ENCODE measurements around the gene RAB11FIP4. TPM values are rescaled to one million over a fixed set of nuclear protein-coding genes. Genes with fewer than 3 reads are reported as not detected.
A peak's percentile ranks its signal among the peaks of the same experiment; 100 is the strongest.

The RAB11FIP4 gene
- total and polyA plus RNA-seq, 2 donors, result 5.3 to 9.2 TPM

- 96% methylated on average over 8 of the region's 8 CpGs for WGBS
- Histone ChIP-seq H3K9me3 (ENCODE audit: control insufficient read depth in 2 of 2, insufficient read depth in 1 of 2, low read length in 1 of 2) (no peaks in the 10 kb centered on the region), H3K36me3 (ENCODE audit: control insufficient read depth in 2 of 2, insufficient read depth in 2 of 2, low read length in 1 of 2) (no peaks in the 10 kb centered on the region), H3K27ac (ENCODE audit: low read depth in 1 of 2, low read length in 1 of 2) (no peak overlapping the region), H3K4me3 (ENCODE audit: low read length in 2 of 2) (no peak overlapping the region), H3K4me1 (ENCODE audit: control insufficient read depth in 2 of 2, insufficient read depth in 2 of 2, low read length in 2 of 2) (peaks cover 9 to 10% of the 10 kb centered on the region in 2 donors), H3K27me3 (ENCODE audit: control insufficient read depth in 2 of 2, insufficient read depth in 1 of 2, low read length in 1 of 2) (no peaks in the 10 kb centered on the region)
- DNase-seq (ENCODE audit: low read depth in 6 of 9, low spot score in 9 of 9), result no peak
Observed at GRCh38 chr17:31515267-31515666, 123.8 kb downstream of the RAB11FIP4 start.

- H3K4me1 ChIP-seq (ENCODE audit: control insufficient read depth in 2 of 2, insufficient read depth in 2 of 2, low read length in 2 of 2), result no peaks in the 10 kb centered on the region
- DNase-seq (ENCODE audit: low read depth in 6 of 9, low spot score in 9 of 9), result no peak
- no peaks in the 10 kb centered on the region for H3K27me3 ChIP-seq (ENCODE audit: control insufficient read depth in 2 of 2, insufficient read depth in 1 of 2, low read length in 1 of 2)
- H3K4me3 ChIP-seq (ENCODE audit: low read length in 2 of 2), result no peak overlapping the region
- no peak overlapping the region for H3K27ac ChIP-seq (ENCODE audit: low read depth in 1 of 2, low read length in 1 of 2)
- WGBS, result 90% methylated on average over 11 of the region's 11 CpGs
- no peaks in the 10 kb centered on the region for H3K9me3 ChIP-seq (ENCODE audit: control insufficient read depth in 2 of 2, insufficient read depth in 1 of 2, low read length in 1 of 2)
- peaks cover 0 to 4% of the 10 kb centered on the region in 2 donors for H3K36me3 ChIP-seq (ENCODE audit: control insufficient read depth in 2 of 2, insufficient read depth in 2 of 2, low read length in 1 of 2)
Observed at GRCh38 chr17:31517524-31517923, 126.0 kb downstream of the RAB11FIP4 start.

- no peak for DNase-seq (ENCODE audit: low read depth in 6 of 9, low spot score in 9 of 9)
- Histone ChIP-seq H3K27ac (ENCODE audit: low read depth in 1 of 2, low read length in 1 of 2) (no peak overlapping the region), H3K4me1 (ENCODE audit: control insufficient read depth in 2 of 2, insufficient read depth in 2 of 2, low read length in 2 of 2) (no peaks in the 10 kb centered on the region), H3K27me3 (ENCODE audit: control insufficient read depth in 2 of 2, insufficient read depth in 1 of 2, low read length in 1 of 2) (no peaks in the 10 kb centered on the region), H3K9me3 (ENCODE audit: control insufficient read depth in 2 of 2, insufficient read depth in 1 of 2, low read length in 1 of 2) (peaks cover 4 to 9% of the 10 kb centered on the region in 2 donors), H3K36me3 (ENCODE audit: control insufficient read depth in 2 of 2, insufficient read depth in 2 of 2, low read length in 1 of 2) (peaks cover 2 to 7% of the 10 kb centered on the region in 2 donors), H3K4me3 (ENCODE audit: low read length in 2 of 2) (no peak overlapping the region)
- over 99% methylated on average over 4 of the region's 4 CpGs for WGBS
Observed at GRCh38 chr17:31518478-31518877, 127.0 kb downstream of the RAB11FIP4 start.

- Histone ChIP-seq H3K36me3 (ENCODE audit: control insufficient read depth in 2 of 2, insufficient read depth in 2 of 2, low read length in 1 of 2) (peaks cover 6 to 15% of the 10 kb centered on the region in 2 donors), H3K27ac (ENCODE audit: low read depth in 1 of 2, low read length in 1 of 2) (no peak overlapping the region), H3K9me3 (ENCODE audit: control insufficient read depth in 2 of 2, insufficient read depth in 1 of 2, low read length in 1 of 2) (peaks cover 7 to 23% of the 10 kb centered on the region in 2 donors), H3K27me3 (ENCODE audit: control insufficient read depth in 2 of 2, insufficient read depth in 1 of 2, low read length in 1 of 2) (no peaks in the 10 kb centered on the region), H3K4me1 (ENCODE audit: control insufficient read depth in 2 of 2, insufficient read depth in 2 of 2, low read length in 2 of 2) (no peaks in the 10 kb centered on the region), H3K4me3 (ENCODE audit: low read length in 2 of 2) (no peak overlapping the region)
- 97% methylated on average over 13 of the region's 13 CpGs for whole genome bisulfite sequencing
- DNase-seq (ENCODE audit: low read depth in 6 of 9, low spot score in 9 of 9), result no peak
Observed at GRCh38 chr17:31521632-31522283, 130.3 kb downstream of the RAB11FIP4 start.

- no peaks in the 10 kb centered on the region for H3K27me3 ChIP-seq (ENCODE audit: control insufficient read depth in 2 of 2, insufficient read depth in 1 of 2, low read length in 1 of 2)
- DNase-seq (ENCODE audit: low read depth in 6 of 9, low spot score in 9 of 9), result no peak
- WGBS, result 98% methylated on average over 16 of the region's 16 CpGs
- H3K4me1 ChIP-seq (ENCODE audit: control insufficient read depth in 2 of 2, insufficient read depth in 2 of 2, low read length in 2 of 2), result no peaks in the 10 kb centered on the region
- peaks cover 6 to 15% of the 10 kb centered on the region in 2 donors for H3K36me3 ChIP-seq (ENCODE audit: control insufficient read depth in 2 of 2, insufficient read depth in 2 of 2, low read length in 1 of 2)
- peaks cover 7 to 23% of the 10 kb centered on the region in 2 donors for H3K9me3 ChIP-seq (ENCODE audit: control insufficient read depth in 2 of 2, insufficient read depth in 1 of 2, low read length in 1 of 2)
- H3K27ac ChIP-seq (ENCODE audit: low read depth in 1 of 2, low read length in 1 of 2), result no peak overlapping the region
- H3K4me3 ChIP-seq (ENCODE audit: low read length in 2 of 2), result no peak overlapping the region
Observed at GRCh38 chr17:31522284-31522931, 130.9 kb downstream of the RAB11FIP4 start.

- H3K36me3 ChIP-seq (ENCODE audit: control insufficient read depth in 2 of 2, insufficient read depth in 2 of 2, low read length in 1 of 2), result peaks cover 6 to 15% of the 10 kb centered on the region in 2 donors
Observed at GRCh38 chr17:31522987-31523495, 131.6 kb downstream of the RAB11FIP4 start.

GRCh38 chr17:31523862-31524730 is 132.6 kb downstream of the RAB11FIP4 start:
- peaks cover 9 to 19% of the 10 kb centered on the region in 2 donors for H3K36me3 ChIP-seq (ENCODE audit: control insufficient read depth in 2 of 2, insufficient read depth in 2 of 2, low read length in 1 of 2)
- no peak for DNase-seq (ENCODE audit: low read depth in 6 of 9, low spot score in 9 of 9)

More at GRCh38 chr17:31522987-31523495, 131.6 kb downstream of the RAB11FIP4 start:
- H3K27ac ChIP-seq (ENCODE audit: low read depth in 1 of 2, low read length in 1 of 2), result no peak overlapping the region
- DNase-seq (ENCODE audit: low read depth in 6 of 9, low spot score in 9 of 9), result no peak
- H3K9me3 ChIP-seq (ENCODE audit: control insufficient read depth in 2 of 2, insufficient read depth in 1 of 2, low read length in 1 of 2), result peaks cover 7 to 23% of the 10 kb centered on the region in 2 donors
- H3K27me3 ChIP-seq (ENCODE audit: control insufficient read depth in 2 of 2, insufficient read depth in 1 of 2, low read length in 1 of 2), result no peaks in the 10 kb centered on the region
- no peak overlapping the region for H3K4me3 ChIP-seq (ENCODE audit: low read length in 2 of 2)
- WGBS, result 96% methylated on average over 9 of the region's 9 CpGs
- H3K4me1 ChIP-seq (ENCODE audit: control insufficient read depth in 2 of 2, insufficient read depth in 2 of 2, low read length in 2 of 2), result no peaks in the 10 kb centered on the region

GRCh38 chr17:31524926-31525800 is 133.7 kb downstream of the RAB11FIP4 start:
- Histone ChIP-seq H3K4me1 (ENCODE audit: control insufficient read depth in 2 of 2, insufficient read depth in 2 of 2, low read length in 2 of 2) (no peaks in the 10 kb centered on the region), H3K4me3 (ENCODE audit: low read length in 2 of 2) (no peak overlapping the region), H3K27ac (ENCODE audit: low read depth in 1 of 2, low read length in 1 of 2) (no peak overlapping the region), H3K27me3 (ENCODE audit: control insufficient read depth in 2 of 2, insufficient read depth in 1 of 2, low read length in 1 of 2) (no peaks in the 10 kb centered on the region), H3K9me3 (ENCODE audit: control insufficient read depth in 2 of 2, insufficient read depth in 1 of 2, low read length in 1 of 2) (peaks cover 7 to 23% of the 10 kb centered on the region in 2 donors), H3K36me3 (ENCODE audit: control insufficient read depth in 2 of 2, insufficient read depth in 2 of 2, low read length in 1 of 2) (peaks cover 9 to 19% of the 10 kb centered on the region in 2 donors)
- DNase-seq (ENCODE audit: low read depth in 6 of 9, low spot score in 9 of 9), result peak in 7 of 9 donors; percentile 27 to 77 (median 57)
- 84% methylated on average over 31 of the region's 31 CpGs for WGBS

More at GRCh38 chr17:31523862-31524730, 132.6 kb downstream of the RAB11FIP4 start:
- Histone ChIP-seq H3K9me3 (ENCODE audit: control insufficient read depth in 2 of 2, insufficient read depth in 1 of 2, low read length in 1 of 2) (peaks cover 7 to 23% of the 10 kb centered on the region in 2 donors), H3K27me3 (ENCODE audit: control insufficient read depth in 2 of 2, insufficient read depth in 1 of 2, low read length in 1 of 2) (no peaks in the 10 kb centered on the region), H3K4me3 (ENCODE audit: low read length in 2 of 2) (no peak overlapping the region), H3K4me1 (ENCODE audit: control insufficient read depth in 2 of 2, insufficient read depth in 2 of 2, low read length in 2 of 2) (no peaks in the 10 kb centered on the region), H3K27ac (ENCODE audit: low read depth in 1 of 2, low read length in 1 of 2) (no peak overlapping the region)
- 98% methylated on average over 14 of the region's 14 CpGs for WGBS
